OCI-LY1 (cell line): ENCODE data around the gene ZBED2.

Experiments
- H2AFZ ChIP-seq: fragments of 200-600 bp; sonication (generic), shearing (Covaris generic); 2 replicates; pipeline ENCODE4 v1.6.0; 2014; ENCODE audit warnings: antibody characterized with exemption, mild to moderate bottlenecking, low read length
- H3F3A ChIP-seq: fragments of 200-600 bp; sonication (generic), shearing (Covaris generic); 2 replicates; pipeline ENCODE4 v1.6.0; 2014; ENCODE audit warnings: mild to moderate bottlenecking, antibody characterized with exemption, low read length, moderate library complexity; ENCODE audit not compliant: insufficient read depth
- H3K27ac ChIP-seq: fragments of 200-600 bp; sonication (generic); 2 replicates; pipeline ENCODE4 v1.5.1; 2014; ENCODE audit warnings: low read length, mixed run types, mild to moderate bottlenecking, low read depth; ENCODE audit not compliant: poor library complexity, severe bottlenecking
- H3K27me3 ChIP-seq: fragments of 200-600 bp; sonication (generic); 2 replicates; pipeline ENCODE4 v1.6.0; 2014; ENCODE audit warnings: antibody characterized with exemption, mild to moderate bottlenecking, low read length, moderate library complexity; ENCODE audit not compliant: insufficient read depth
- H3K36me3 ChIP-seq: fragments of 200-600 bp; sonication (generic); 2 replicates; pipeline ENCODE4 v1.6.1; 2014; ENCODE audit warnings: mild to moderate bottlenecking, antibody characterized with exemption, low read length, moderate library complexity, mixed read lengths; ENCODE audit not compliant: insufficient read depth
- H3K4me1 ChIP-seq: fragments of 200-600 bp; sonication (generic); 2 replicates; pipeline ENCODE4 v1.5.1; 2014; ENCODE audit warnings: mild to moderate bottlenecking, low read length, moderate library complexity; ENCODE audit not compliant: insufficient read depth, severe bottlenecking
- H3K4me2 ChIP-seq: fragments of 200-600 bp; sonication (generic), shearing (Covaris generic); 2 replicates; pipeline ENCODE4 v1.6.1; 2014; ENCODE audit warnings: low read length
- H3K4me3 ChIP-seq: fragments of 200-600 bp; sonication (generic); 2 replicates; pipeline ENCODE4 v1.5.1; 2014; ENCODE audit warnings: low read length, low read depth, mild to moderate bottlenecking, mixed read lengths; ENCODE audit not compliant: poor library complexity, severe bottlenecking
- H3K79me2 ChIP-seq: fragments of 200-600 bp; shearing (Covaris generic); 2 replicates; pipeline ENCODE4 v1.6.1; 2016; ENCODE audit warnings: mixed run types, low read length, mixed read lengths; ENCODE audit not compliant: insufficient read depth
- H3K9ac ChIP-seq: fragments of 200-600 bp; sonication (generic), shearing (Covaris generic); 2 replicates; pipeline ENCODE4 v1.6.1; 2014; ENCODE audit warnings: mild to moderate bottlenecking, low read length, mixed read lengths
- H3K9me2 ChIP-seq: fragments of 200-600 bp; sonication (generic), shearing (Covaris generic); 2 replicates; pipeline ENCODE4 v1.6.1; 2014; ENCODE audit warnings: low read depth, mild to moderate bottlenecking, low read length, mixed read lengths
- H3K9me3 ChIP-seq: fragments of 200-600 bp; shearing (Covaris generic); 2 replicates; pipeline ENCODE4 v1.6.1; 2014; ENCODE audit warnings: low read length, mixed read lengths
- H4K20me1 ChIP-seq: fragments of 200-600 bp; sonication (generic), shearing (Covaris generic); 2 replicates; pipeline ENCODE4 v1.6.0; 2016; ENCODE audit warnings: mild to moderate bottlenecking, low read length; ENCODE audit not compliant: insufficient read depth
- CTCF ChIP-seq: fragments of 200-600 bp; sonication (generic), shearing (Covaris generic); IDR thresholded peaks from 2 replicates; pipeline ENCODE4 v1.5.1; 2017; ENCODE audit warnings: mild to moderate bottlenecking, antibody characterized with exemption, low read length, moderate library complexity, mixed read lengths
- EZH2 ChIP-seq: fragments of 200-600 bp; sonication (generic), shearing (Covaris generic); IDR thresholded peaks from 2 replicates; pipeline ENCODE4 v1.8.0; 2017; ENCODE audit warnings: borderline replicate concordance, mixed run types, mild to moderate bottlenecking, antibody characterized with exemption, low read length, moderate library complexity, mixed read lengths

The ZBED2 gene

DNA sequence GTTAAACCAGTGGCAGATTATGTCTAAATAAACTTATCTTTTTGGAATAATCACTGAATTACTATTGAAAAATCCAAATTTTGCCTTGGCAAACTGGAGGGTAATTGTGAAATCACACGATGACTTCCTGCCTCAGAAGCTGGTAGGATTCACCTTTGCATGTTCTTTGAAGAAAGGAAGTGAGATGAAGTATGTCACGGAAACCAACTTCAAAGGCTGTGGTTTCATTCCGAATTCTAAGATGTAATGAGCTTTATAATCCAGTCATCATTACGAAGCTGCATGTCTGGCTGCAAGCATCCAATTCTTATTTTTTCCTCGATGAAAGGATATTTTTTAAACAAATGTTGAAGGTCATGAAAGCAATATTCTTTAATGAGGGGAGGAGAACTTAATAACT lies 15.0 kb upstream of the ZBED2 start:
- Histone ChIP-seq H3K9me2 (no peaks in the 10 kb centered on the region), H4K20me1 (no peaks in the 10 kb centered on the region), H3K4me2 (no peak overlapping the region), H3K4me3 (no peak overlapping the region), H3K4me1 (peaks cover 10% of the 10 kb centered on the region), H2AFZ (no peak overlapping the region), H3F3A (no peaks in the 10 kb centered on the region), H3K9ac (no peak overlapping the region), H3K36me3 (no peaks in the 10 kb centered on the region), H3K9me3 (no peaks in the 10 kb centered on the region), H3K27ac (no peak overlapping the region), H3K27me3 (no peaks in the 10 kb centered on the region), H3K79me2 (no peaks in the 10 kb centered on the region)
- TF ChIP-seq CTCF (no peak), EZH2 (no peak)

GRCh38 chr3:111609700-111610099 lies 14.6 kb upstream of the ZBED2 start:
- Histone ChIP-seq H4K20me1 (no peaks in the 10 kb centered on the region), H3F3A (no peaks in the 10 kb centered on the region), H3K4me2 (no peak overlapping the region), H3K4me3 (no peak overlapping the region), H3K27ac (no peak overlapping the region), H2AFZ (no peak overlapping the region), H3K36me3 (no peaks in the 10 kb centered on the region), H3K4me1 (peaks cover 10% of the 10 kb centered on the region), H3K9ac (no peak overlapping the region), H3K9me3 (no peaks in the 10 kb centered on the region), H3K79me2 (no peaks in the 10 kb centered on the region), H3K27me3 (no peaks in the 10 kb centered on the region), H3K9me2 (no peaks in the 10 kb centered on the region)
- TF ChIP-seq EZH2 = no peak
- no peak for TF ChIP-seq CTCF

DNA sequence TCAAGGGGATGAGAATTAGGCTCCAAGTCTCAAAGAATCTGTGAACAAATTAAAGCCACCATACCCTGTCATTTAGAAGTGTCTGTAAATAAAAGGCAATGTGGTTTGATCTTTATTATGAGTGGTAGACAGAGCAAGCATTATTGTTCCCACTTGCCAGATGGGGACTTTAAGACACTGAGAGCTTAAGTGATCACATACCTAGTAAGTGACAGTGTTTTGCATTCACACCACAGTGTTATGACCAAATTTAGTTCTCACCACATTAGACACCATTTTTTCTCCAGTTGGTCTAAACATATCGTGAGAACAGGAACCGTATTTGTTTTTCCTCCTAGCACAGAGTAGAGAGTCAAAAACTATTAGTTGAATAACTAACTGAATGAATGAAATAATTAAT lies 13.2 kb upstream of the ZBED2 start:
- no peak for TF ChIP-seq EZH2
- no peak for TF ChIP-seq CTCF
- H4K20me1 ChIP-seq = no peaks in the 10 kb centered on the region
- H3K4me2 ChIP-seq = no peak overlapping the region
- no peaks in the 10 kb centered on the region for H3K79me2 ChIP-seq
- H3K9ac ChIP-seq = no peak overlapping the region
- H3K4me1 ChIP-seq = peaks cover 14% of the 10 kb centered on the region
- H3K9me2 ChIP-seq = no peaks in the 10 kb centered on the region
- no peaks in the 10 kb centered on the region for H3K27me3 ChIP-seq
- no peaks in the 10 kb centered on the region for H3K36me3 ChIP-seq
- H3K9me3 ChIP-seq = no peaks in the 10 kb centered on the region
- no peak overlapping the region for H2AFZ ChIP-seq
- no peaks in the 10 kb centered on the region for H3F3A ChIP-seq
- no peak overlapping the region for H3K27ac ChIP-seq
- H3K4me3 ChIP-seq = no peak overlapping the region
